ENCODE measurements around the gene TNRC6C. TPM values are rescaled to one million over a fixed set of nuclear protein-coding genes. Genes with fewer than 3 reads are reported as not detected.

TNRC6C gene
- total RNA-seq, 1 donor from 2014 or later = 24.6 TPM

DNA sequence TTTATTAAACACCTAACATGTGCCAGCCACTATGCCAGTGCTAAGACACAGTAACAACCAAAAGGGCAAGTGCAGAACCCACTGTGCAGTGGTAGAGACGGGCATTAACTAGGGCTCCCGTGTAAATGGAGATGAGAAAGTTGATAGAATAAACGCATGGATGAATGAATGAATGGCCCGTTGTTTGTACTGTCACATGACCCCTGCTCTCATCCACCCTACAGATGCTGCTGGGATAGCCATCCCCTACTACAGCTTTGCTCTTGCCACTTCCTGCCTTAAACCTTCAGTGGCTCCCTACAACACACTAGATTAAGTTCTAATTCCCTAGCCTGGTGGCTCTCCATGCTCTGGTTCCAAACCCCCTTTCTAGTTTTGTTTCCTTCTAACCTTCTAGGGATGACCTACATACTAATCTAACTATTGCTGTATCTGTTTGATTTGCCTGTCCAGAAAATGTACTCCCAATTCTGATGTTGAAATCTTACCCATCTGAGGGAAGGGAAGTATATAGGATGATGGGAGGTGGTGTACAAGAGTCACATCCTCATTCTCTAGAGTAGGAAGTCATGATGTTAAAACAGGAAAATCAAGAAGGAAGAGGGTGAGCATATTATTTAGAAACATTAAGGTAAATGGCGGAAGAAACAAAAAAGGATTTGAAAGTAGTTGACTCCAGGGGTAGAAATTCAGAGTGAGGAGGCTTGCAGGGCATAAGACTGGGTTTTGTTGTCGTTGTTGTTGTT, 11.4 kb upstream of the TNRC6C start:
- H3K4me3 Mint-ChIP-seq = no peak overlapping the region
- DNase-seq (no peak), ATAC-seq (ENCODE audit: low read depth) (no peak)
- TF ChIP-seq, protein P1, sequence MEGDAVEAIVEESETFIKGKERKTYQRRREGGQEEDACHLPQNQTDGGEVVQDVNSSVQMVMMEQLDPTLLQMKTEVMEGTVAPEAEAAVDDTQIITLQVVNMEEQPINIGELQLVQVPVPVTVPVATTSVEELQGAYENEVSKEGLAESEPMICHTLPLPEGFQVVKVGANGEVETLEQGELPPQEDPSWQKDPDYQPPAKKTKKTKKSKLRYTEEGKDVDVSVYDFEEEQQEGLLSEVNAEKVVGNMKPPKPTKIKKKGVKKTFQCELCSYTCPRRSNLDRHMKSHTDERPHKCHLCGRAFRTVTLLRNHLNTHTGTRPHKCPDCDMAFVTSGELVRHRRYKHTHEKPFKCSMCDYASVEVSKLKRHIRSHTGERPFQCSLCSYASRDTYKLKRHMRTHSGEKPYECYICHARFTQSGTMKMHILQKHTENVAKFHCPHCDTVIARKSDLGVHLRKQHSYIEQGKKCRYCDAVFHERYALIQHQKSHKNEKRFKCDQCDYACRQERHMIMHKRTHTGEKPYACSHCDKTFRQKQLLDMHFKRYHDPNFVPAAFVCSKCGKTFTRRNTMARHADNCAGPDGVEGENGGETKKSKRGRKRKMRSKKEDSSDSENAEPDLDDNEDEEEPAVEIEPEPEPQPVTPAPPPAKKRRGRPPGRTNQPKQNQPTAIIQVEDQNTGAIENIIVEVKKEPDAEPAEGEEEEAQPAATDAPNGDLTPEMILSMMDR (IDR thresholded peaks at IDR 0.05) = no peak
- H3K27me3 Mint-ChIP-seq = peaks cover 43% of the 10 kb centered on the region
- peaks cover 4% of the 10 kb centered on the region for H3K9me3 Mint-ChIP-seq
- no peak overlapping the region for H3K27ac Mint-ChIP-seq
- no peaks in the 10 kb centered on the region for H3K36me3 Mint-ChIP-seq (ENCODE audit: low read depth)
- H3K4me1 Mint-ChIP-seq = no peaks in the 10 kb centered on the region
- ChIA-PET POLR2A (no interaction called here), CTCF (no interaction called here)
- intact Hi-C loops (cut with micrococcal nuclease) = no loop called here

DNA sequence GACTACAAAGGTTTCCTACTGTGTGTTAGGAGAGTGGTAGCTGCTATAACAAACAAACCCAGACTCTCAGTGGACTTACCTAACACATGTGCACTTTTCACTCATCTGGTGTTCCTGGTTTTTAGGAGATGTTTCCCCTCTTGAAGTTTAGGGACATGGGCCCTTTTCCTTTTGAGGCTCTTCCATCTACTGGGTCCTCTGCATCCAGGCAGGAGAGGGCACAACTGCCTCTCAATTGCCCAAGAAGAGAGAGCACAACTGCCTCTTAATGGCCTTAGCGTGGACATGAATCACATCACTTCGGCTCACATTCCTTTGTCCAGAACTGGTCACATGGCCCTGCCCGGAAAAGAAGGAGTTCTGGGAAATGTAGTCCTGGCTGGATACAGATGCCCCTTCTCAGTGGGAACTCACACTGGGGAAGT, 9.8 kb upstream of the TNRC6C start:
- no peaks in the 10 kb centered on the region for H3K36me3 Mint-ChIP-seq (ENCODE audit: low read depth)
- no peak for ATAC-seq (ENCODE audit: low read depth)
- POLR2A ChIA-PET = interaction anchor here (1.9 kb wide), 1 partner anchor 10 kb away, joined by 13 read pairs; the partner anchor contains the start of gene TNRC6C
- H3K4me3 Mint-ChIP-seq = no peak overlapping the region
- no peaks in the 10 kb centered on the region for H3K4me1 Mint-ChIP-seq
- H3K27me3 Mint-ChIP-seq = peaks cover 49% of the 10 kb centered on the region
- TF ChIP-seq, protein P1 (IDR thresholded peaks at IDR 0.05) = no peak
- intact Hi-C loops (cut with micrococcal nuclease) = no loop called here
- CTCF ChIA-PET = no interaction called here
- DNase-seq = no peak
- peaks cover 4% of the 10 kb centered on the region for H3K9me3 Mint-ChIP-seq
- H3K27ac Mint-ChIP-seq = no peak overlapping the region

DNA sequence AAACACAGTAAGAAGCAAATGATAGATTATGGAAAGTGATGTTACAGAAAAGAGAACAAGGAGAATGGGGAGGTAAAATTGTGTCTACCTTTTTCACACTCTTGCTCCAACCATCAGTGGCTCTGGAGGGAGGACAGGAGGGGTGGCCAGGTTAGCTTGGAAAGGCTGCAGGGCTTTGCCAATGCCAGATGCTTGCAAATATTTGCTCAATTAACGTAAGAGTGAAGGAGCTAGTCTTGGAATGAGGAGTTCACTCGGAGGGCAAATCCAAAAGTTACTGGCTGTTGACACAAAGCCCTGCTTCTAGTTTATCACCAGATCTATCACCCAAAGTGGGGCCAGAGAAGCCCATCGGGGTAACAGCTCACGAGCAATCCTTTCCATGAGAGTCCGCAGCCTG, 7.4 kb upstream of the TNRC6C start:
- H3K4me3 Mint-ChIP-seq = no peak overlapping the region
- ATAC-seq (ENCODE audit: low read depth) (no peak), DNase-seq (no peak)
- H3K36me3 Mint-ChIP-seq (ENCODE audit: low read depth) = no peaks in the 10 kb centered on the region
- peaks cover 4% of the 10 kb centered on the region for H3K9me3 Mint-ChIP-seq
- intact Hi-C loops (cut with micrococcal nuclease) = no loop called here
- no peak overlapping the region for H3K27ac Mint-ChIP-seq
- peaks cover 35% of the 10 kb centered on the region for H3K27me3 Mint-ChIP-seq
- ChIA-PET CTCF (no interaction called here), POLR2A (no interaction called here)
- H3K4me1 Mint-ChIP-seq = no peaks in the 10 kb centered on the region
- TF ChIP-seq, protein P1 (IDR thresholded peaks at IDR 0.05) = no peak

DNA sequence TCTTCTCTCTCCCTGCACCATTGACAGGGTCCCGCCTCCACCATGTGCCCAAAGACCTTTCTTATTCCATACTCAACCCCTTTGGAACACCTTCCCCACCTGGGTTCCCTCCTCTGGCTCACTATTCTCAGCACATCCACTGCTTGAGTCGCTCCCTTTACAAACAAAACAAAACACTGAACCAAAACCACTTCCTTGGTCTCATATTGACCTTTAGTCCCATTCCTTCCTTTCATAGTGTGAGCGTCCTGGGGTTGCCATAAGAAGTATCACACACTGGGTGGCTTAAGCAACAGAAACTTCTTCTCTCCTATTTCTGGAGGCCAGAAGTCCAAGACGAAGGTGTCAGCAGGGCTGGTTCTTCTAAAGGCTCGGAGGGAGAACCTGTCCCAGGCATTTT, 6.1 kb upstream of the TNRC6C start:
- TF ChIP-seq, protein P1 (IDR thresholded peaks at IDR 0.05) = no peak
- peaks cover 29% of the 10 kb centered on the region for H3K27me3 Mint-ChIP-seq
- H3K27ac Mint-ChIP-seq = no peak overlapping the region
- peaks cover under 1% of the 10 kb centered on the region for H3K36me3 Mint-ChIP-seq (ENCODE audit: low read depth)
- H3K4me1 Mint-ChIP-seq = peaks cover 7% of the 10 kb centered on the region
- no peak overlapping the region for H3K4me3 Mint-ChIP-seq
- H3K9me3 Mint-ChIP-seq = peaks cover 4% of the 10 kb centered on the region
- ATAC-seq (ENCODE audit: low read depth) (no peak), DNase-seq (no peak)
- intact Hi-C loops (cut with micrococcal nuclease) = no loop called here
- CTCF ChIA-PET = no interaction called here
- POLR2A ChIA-PET = no interaction called here

DNA sequence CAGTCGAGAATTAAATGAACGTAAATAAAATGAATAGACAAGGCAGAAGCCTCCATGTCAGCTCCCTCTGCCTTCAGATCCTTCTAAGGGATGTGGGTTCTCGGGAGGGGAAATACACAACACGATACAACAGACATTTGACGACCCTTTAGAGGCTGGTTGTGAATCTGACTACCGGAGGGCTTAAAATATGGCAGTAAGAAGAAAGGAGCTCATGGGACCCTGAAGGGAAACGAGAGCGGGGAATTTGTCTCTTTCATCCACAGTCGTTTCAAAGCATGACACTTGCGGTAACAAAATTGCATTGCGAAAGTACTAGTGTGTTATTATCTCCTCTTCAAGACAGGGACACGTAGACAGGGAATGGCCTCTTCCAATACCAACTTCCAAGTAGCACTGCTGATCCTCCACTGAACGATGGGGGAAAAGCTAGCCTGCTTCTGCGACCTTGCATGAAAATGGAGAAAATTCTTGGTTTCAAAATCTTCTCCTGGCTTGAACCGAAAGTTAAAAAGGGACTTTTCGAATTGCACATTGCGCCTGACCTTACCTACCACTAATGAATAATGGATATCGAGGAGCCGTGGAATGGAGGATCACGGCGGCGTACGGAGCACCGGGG, 1.2 kb upstream of the TNRC6C start:
- Mint-ChIP-seq H3K4me1 (peaks cover 35% of the 10 kb centered on the region), H3K27me3 (peaks cover 21% of the 10 kb centered on the region), H3K4me3 (peak overlapping the region; percentile 89), H3K9me3 (no peaks in the 10 kb centered on the region), H3K27ac (peak overlapping the region; percentile 96), H3K36me3 (ENCODE audit: low read depth) (peaks cover 6% of the 10 kb centered on the region)
- CTCF ChIA-PET = interaction anchor here (0.6 to 2.1 kb wide), 4 partner anchors 14 to 415 kb away, joined by 3 to 8 read pairs (median 6); no protein-coding TSS in a partner anchor
- ATAC-seq (ENCODE audit: low read depth) (no peak), DNase-seq (no peak)
- POLR2A ChIA-PET = interaction anchor here (0.6 to 4.6 kb wide), 40 partner anchors 15 to 1219 kb away, joined by 3 to 132 read pairs (median 9); partner anchors contain the start of genes MFSD11 and SEC14L1
- intact Hi-C loops (cut with micrococcal nuclease) = loop anchor here (2.0 to 5.0 kb wide), 3 partner anchors 185 to 635 kb away; no protein-coding TSS in a partner anchor
- TF ChIP-seq, protein P1 (IDR thresholded peaks at IDR 0.05) = no peak

Data from activated B cell treated with CpG ODN at 0.5 μM for 24 hours (primary cell).